ENCODE data around the gene GPRIN1. TPM values are rescaled to one million over a fixed set of nuclear protein-coding genes. Genes with fewer than 3 reads are reported as not detected.

GPRIN1 gene
- total RNA-seq, 2 donors from 2014 or later = 2.1 to 3.1 TPM

- no peak for TF ChIP-seq CTCF (IDR thresholded peaks at IDR 0.05)
- Histone ChIP-seq H3K4me1 (no peaks in the 10 kb centered on the region), H3K27ac (no peak overlapping the region), H3K27me3 (peaks cover 29% of the 10 kb centered on the region), H3K9me3 (no peaks in the 10 kb centered on the region), H3K4me3 (no peak overlapping the region), H3K36me3 (no peaks in the 10 kb centered on the region), H3K9ac (ENCODE audit: low read depth in 2 of 2, low read length in 2 of 2) (no peak overlapping the region)
- DNase-seq = no peak
- intact Hi-C loops (cut with DNase I) = no loop called here
Observed at GRCh38 chr5:176619569-176620332, 9.8 kb upstream of the GPRIN1 start.

DNA sequence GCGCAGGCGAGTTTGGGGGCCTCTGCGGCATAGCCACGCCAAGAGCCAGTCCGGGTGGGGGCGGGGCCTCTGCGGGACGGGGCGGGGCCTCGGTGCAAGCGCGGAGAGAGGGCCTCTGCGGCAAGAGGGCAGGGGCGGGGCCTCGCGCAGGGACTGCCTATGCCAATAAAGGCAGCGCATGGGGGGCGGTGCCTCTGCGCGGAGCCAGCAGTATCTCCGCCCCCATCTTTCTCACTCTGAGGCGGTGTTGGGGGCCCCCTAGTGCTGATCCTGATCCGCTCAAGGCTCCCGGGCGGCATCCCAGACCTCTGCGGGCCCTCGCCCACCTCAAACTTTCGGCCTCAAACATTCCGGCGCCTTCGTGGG is 9.2 kb upstream of the GPRIN1 start:
- Histone ChIP-seq H3K27me3 (peaks cover 29% of the 10 kb centered on the region), H3K9me3 (no peaks in the 10 kb centered on the region), H3K9ac (ENCODE audit: low read depth in 2 of 2, low read length in 2 of 2) (no peak overlapping the region), H3K36me3 (no peaks in the 10 kb centered on the region), H3K4me3 (no peak overlapping the region), H3K4me1 (no peaks in the 10 kb centered on the region), H3K27ac (no peak overlapping the region)
- TF ChIP-seq CTCF (IDR thresholded peaks at IDR 0.05) = no peak
- DNase-seq = peak; percentile 82
- intact Hi-C loops (cut with DNase I) = no loop called here

- Histone ChIP-seq H3K36me3 (no peaks in the 10 kb centered on the region), H3K4me1 (no peaks in the 10 kb centered on the region), H3K27ac (no peak overlapping the region), H3K27me3 (peaks cover 29% of the 10 kb centered on the region), H3K4me3 (no peak overlapping the region), H3K9ac (ENCODE audit: low read depth in 2 of 2, low read length in 2 of 2) (no peak overlapping the region), H3K9me3 (no peaks in the 10 kb centered on the region)
- no peak for TF ChIP-seq CTCF (IDR thresholded peaks at IDR 0.05)
- intact Hi-C loops (cut with DNase I) = no loop called here
- DNase-seq = no peak
Observed at GRCh38 chr5:176618783-176619182, 8.8 kb upstream of the GPRIN1 start.

- Histone ChIP-seq H3K4me1 (no peaks in the 10 kb centered on the region), H3K9ac (ENCODE audit: low read depth in 2 of 2, low read length in 2 of 2) (no peak overlapping the region), H3K27ac (no peak overlapping the region), H3K27me3 (peaks cover 27% of the 10 kb centered on the region), H3K4me3 (no peak overlapping the region), H3K36me3 (no peaks in the 10 kb centered on the region), H3K9me3 (no peaks in the 10 kb centered on the region)
- TF ChIP-seq CTCF (IDR thresholded peaks at IDR 0.05) = no peak
- intact Hi-C loops (cut with DNase I) = no loop called here
- DNase-seq = no peak
Observed at GRCh38 chr5:176616511-176616910, 6.6 kb upstream of the GPRIN1 start.

- no peak overlapping the region for H3K27ac ChIP-seq
- no peaks in the 10 kb centered on the region for H3K4me1 ChIP-seq
- DNase-seq = no peak
- no peaks in the 10 kb centered on the region for H3K9me3 ChIP-seq
- H3K9ac ChIP-seq (ENCODE audit: low read depth in 2 of 2, low read length in 2 of 2) = no peak overlapping the region
- no peak overlapping the region for H3K4me3 ChIP-seq
- H3K27me3 ChIP-seq = peaks cover 17% of the 10 kb centered on the region
- no peaks in the 10 kb centered on the region for H3K36me3 ChIP-seq
- intact Hi-C loops (cut with DNase I) = no loop called here
- no peak for TF ChIP-seq CTCF (IDR thresholded peaks at IDR 0.05)
Observed at GRCh38 chr5:176614805-176615478, 5.0 kb upstream of the GPRIN1 start.
